HG03342 (cell line): ENCODE measurements around the gene MAP4K5.

ENCODE experiments used
- ATAC-seq: cut with Tn5 transposase; IDR thresholded peaks from one replicate; pipeline ENCODE4 v1.9.1; 2021; ENCODE audit warnings: mild to moderate bottlenecking, moderate library complexity; ENCODE audit not compliant: unreplicated experiment

The MAP4K5 gene

DNA sequence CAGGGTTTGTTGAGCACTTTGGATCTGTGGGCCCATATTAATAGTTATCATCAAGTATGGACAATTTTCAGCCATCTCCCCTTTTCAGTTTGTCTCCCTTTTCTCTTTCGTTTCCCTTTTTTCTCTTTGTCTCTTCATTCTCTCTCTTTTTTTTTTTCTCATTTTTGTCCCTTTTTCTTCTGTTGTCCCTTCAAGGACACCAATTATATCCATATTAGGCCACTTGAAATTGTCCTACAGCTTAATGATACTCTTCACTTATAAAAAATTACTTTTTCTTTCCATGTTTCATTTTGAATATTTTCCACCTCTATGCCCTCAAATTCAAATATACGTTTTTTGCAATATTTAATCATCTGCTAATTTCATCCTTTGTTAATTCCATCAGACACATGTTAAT, 53.3 kb downstream of the MAP4K5 start:
- ATAC-seq, result no peak

DNA sequence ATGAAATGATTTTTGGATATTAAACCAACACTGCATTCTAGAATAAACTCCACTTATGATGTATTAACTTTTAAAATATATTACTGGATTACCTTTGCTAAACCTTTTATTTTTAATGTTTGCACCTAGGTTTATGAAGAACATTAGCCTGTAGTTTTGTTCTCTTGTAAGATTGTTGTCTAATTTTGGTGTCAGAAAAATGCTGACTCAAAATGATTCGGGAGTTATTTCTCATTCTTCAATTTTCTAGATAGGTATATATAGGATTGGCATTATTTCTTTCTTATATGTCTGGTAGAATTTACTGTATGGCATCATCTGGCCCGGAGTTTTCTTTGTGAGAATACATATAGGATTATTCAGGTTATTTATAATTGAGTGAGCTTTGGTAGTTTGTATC, 54.6 kb downstream of the MAP4K5 start:
- ATAC-seq, result no peak

DNA sequence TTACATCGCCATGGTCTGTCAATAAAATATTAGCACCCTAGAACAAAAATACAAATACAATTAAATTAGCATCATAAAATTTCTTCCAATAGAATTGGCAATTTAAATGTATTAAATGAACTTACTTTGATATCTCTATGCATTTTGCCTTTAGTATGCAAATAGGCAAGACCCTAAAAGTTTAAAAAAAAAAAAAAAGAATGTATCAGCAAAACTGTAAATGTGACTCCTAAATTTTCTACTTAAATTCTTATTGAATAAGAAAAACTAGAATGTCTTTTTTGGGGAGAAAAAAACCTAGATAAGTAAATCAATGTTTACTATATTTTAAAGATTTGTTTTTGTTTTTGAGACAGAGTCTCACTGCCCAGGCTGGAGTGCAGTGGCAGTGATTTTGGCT, 56.2 kb downstream of the MAP4K5 start:
- ATAC-seq, result no peak

DNA sequence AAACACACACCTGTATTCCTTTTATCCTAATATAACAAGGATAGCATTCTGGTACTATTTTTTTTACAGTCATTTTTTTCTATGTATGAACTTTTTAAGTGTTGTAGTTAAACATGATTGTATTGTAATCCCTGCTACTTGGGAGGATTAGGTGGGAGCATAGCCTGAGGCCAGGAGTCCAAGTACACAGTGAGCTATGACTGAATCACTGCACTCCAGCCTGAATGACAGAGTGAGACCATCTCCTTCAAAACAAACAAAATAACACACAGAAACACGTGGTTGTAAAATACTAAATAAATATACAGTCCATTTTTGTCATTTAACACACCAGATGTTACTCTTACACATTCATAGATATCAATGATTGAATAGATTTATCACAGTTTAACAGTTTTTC, 56.9 kb downstream of the MAP4K5 start:
- ATAC-seq, result no peak

DNA sequence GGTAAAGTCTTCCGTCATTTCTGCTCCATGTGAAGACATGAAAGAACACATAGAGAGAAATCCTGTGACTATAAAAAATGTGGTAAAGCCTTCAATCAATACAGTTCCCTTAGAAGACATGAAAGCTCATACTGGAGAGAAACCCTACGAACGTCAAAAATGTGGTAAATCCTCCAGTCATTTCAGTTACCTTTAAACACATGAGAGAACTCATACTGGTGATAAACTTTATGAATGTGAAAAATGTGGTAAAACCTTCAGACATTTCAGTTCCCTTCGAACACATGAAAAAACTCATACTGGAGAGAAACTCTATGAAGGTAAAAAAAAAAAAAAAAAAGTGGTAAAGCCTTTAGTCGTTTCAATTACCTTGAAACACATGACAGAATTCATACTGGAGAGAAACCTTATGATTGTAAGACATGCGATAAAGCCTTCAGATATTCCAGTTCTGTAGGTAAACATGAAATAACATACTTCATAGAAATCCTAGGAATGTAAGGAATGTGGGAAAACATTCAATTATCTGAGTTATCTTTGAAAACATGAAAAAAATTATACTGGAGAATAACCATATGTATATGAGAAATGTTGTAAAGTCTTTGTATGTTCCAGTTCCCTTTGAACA, 60.4 kb downstream of the MAP4K5 start:
- ATAC-seq, result no peak

DNA sequence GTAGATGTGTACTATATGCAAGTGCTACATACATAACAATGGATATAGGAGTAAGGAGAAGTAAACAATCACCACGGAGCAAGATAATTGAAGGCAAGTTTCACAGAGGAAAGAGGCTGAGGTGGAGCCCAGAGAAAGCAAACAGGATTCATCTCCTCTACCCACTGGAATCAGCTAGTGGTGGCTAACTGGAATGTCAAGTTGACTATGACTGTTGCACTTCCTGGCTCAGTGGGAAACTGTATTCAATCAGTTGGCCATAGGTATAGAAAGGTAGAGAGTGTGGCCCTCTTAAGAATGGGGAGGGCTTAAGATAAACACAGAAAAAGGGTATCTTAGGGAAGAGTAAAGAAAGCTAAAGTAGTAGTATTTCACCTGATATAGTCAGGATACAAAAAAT, 62.4 kb downstream of the MAP4K5 start:
- ATAC-seq, result no peak

DNA sequence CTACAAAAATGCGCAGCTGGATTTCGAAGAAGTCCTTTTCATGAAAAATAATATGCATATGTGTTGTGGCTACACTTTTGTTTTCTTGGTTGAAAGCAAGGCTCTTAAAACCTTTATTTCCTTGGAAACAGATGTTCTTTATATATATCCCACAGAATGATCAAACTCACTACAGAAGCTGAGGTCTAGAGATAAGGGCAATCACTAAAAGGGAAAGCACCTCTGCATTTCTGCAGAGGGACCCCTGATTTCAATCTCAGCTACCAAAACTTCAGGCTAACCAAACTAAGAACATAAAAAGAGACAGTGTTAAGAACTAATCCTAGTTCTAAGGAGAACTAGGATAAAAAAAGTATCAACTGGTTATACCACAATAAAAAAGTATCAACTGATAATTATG, 70.3 kb downstream of the MAP4K5 start:
- ATAC-seq, result no peak

DNA sequence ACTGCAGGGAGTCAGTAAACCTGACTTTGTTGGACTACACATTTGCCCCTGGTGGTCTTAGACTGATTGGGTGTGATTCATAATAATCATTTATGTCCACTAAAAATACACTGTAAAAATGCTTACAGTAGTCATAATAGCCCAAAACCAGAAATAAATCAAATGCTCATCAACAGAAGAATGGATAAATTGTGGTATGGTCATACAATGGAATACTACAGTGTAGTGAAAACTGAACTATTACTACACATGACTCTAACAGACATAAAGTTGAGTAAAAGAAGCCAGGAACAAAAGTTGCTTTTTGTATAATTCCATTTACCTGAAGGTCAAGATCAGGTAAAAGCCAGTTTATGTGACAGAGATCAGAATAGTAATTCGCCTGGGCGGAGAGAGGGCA, 78.5 kb downstream of the MAP4K5 start:
- no peak for ATAC-seq

DNA sequence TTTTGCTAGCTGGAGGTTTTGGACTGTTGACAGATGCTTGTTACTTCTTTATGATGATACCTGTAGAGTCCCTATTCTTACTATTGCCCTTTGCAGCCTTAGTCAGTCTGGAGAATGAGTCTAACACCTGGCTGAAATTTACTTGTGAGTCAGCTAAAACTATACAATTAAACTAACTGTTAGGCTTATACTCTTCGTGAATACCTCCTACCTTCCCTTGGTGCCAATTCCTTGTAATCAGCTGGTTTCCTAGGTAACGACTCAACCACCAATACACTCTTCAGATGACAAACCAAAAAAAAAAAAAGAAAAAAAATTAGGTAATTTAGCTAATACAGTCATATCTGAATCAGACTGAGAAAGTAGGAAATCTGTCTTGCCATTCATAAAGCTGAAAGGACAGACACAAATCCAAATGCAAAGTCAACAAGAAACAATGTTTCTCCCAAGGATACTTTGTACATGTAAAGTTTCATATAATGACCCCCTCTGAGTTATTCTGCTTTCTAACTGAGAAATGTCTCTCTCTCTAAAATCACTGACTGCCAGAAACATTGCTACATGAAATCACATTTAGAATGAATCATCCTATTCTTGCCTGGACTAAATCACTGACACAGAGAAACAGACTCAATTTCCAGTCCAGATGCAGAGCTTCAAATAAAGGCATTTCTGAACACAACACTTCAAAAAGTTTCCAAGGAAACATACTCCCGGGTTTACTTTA, 79.2 kb downstream of the MAP4K5 start:
- no peak for ATAC-seq

DNA sequence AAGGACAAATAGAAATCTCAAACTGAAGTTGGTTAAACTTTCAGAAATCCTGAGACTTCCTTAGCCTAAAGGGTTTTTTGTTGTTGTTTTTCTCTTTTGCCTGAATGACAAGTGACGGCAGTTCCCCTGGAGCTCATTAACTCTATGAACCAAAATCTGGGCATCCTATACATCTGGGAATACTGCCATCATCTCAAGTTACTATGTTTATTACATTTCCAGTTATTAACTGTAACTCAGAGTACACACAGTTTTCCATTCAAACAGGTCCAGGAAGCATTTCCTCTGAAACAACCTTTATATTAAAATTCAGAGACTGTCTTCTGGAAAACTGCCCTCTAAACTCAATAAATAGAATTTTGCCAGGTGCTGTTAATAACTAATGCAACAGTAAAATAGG, 80.1 kb downstream of the MAP4K5 start:
- ATAC-seq, result no peak

DNA sequence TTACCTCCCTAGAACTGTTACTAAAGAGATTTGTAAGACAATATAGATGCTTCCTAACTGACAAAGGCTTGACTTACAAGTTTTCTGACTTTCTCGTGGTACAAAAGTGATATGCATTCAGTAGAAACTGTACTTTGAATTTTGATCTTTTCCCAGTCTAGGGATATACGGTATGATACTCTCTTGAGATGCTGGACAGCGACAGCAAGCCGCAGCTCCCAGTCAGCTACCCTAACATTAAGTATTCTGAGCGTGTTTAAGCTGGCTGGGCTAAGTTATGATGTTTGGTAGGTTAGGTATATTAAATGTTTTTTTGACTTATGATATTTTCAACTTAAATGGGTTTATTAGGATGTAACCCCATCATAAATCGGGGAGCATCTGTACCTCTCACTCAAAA, 80.5 kb downstream of the MAP4K5 start:
- ATAC-seq, result no peak

DNA sequence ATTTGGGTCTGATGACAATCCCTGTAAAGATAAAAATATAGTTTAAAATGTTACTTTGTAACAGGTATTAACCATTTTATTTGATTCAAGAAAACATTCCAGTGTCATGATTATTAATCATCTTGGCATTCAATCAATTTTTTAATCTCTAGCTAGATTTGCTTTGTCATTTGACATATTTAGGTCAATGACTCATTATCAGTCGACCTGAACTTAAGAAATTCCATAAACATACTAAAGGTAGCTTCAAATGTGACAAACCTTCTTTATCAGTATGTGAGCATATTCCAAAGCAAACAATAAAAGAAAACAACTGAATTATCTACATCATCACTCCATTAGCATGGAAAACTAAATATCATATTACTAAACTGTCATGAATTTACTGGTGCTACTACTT, 84.9 kb downstream of the MAP4K5 start:
- no peak for ATAC-seq

DNA sequence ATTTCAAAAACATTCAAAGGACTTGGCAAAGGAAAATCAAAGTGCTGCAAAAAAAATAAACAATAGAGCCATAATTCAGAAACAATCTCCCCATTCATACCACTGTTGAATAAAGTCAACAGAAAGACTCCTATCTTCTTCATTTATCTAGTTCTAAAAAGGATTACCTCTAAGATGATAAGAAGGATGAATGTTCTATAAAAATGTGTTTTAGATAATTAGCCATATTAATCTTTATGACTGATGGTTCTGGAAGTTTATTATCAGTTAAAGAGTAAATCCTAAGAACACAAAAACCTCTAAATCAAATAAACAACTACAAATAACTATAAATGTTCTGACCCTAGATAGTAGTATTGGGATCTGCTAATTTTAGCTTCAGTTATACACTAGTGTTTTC, 97.8 kb downstream of the MAP4K5 start:
- ATAC-seq, result no peak

DNA sequence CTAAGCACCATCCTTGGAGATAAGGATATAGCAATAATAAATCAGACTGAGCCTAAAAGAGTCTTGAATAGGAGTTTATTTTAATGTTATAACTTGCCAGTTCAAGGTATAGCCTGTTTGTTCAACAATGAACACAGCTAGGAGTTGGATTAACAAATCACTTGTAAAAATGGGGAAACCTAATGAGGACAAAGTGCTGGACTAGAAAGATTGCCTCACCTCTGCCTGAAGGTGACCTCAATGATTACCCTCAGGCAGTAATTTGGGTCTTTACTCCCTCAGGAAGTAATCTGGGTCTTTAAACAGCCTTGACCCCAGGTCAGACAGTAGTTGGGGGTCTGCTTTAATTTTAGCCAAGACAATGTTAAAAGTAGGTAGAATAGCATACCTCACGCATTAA, 100.2 kb downstream of the MAP4K5 start:
- no peak for ATAC-seq

DNA sequence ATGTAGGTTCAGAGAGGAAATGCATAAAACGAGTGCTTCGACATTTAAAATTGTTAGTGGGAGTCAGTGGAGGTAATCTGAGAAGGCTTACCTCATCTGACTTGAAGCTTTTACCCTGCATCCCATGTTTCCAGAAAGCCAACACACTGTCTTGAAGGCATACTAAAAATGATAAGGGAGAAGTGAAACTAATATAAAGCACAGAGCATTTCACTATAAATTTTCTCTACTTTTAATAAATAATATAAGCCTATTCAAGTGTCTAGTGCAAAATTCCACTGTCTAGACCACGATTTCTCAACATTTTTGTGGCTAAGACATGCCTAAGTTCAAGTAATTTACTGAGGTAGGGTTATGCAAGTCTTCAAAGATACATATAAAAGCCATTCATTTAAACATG, 106.6 kb downstream of the MAP4K5 start:
- ATAC-seq, result no peak

DNA sequence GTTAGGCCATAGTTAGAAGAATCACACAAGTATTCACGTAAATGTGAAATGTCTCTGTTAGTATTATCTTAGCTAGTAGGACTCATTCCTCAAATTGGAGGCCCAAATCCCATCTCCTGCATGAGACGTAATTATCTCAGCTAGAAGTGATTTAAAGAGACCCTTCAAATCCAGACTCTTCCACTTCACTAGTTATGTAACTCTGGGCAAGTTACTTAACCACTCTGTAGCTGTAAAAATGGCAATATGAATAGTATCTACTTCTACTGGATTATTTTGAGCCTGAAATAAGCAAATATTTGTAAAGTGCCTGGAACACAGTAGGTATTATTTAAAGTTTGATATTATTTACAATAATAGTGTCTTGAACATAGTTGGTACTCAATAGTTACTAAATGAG, 107.3 kb downstream of the MAP4K5 start:
- ATAC-seq, result no peak

DNA sequence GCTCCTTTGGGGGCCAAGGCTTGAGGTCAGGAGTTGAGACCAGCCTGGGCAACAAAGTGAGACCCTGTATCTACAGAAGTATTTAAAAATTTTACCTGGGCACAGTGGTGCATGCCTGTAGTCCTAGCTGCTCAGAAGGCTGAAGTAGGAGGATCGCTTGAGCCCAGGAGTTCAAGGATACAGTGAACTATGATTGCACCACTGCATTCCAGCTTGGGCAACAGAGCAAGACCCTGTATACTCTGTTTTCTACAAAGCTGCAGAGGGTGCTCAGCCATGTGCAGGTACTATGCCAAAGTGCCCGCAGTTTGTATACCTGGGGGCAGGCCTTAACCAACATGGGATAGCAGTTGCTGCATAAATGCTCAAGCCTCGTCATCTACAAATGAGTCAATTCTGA, 108.8 kb downstream of the MAP4K5 start:
- ATAC-seq, result no peak

DNA sequence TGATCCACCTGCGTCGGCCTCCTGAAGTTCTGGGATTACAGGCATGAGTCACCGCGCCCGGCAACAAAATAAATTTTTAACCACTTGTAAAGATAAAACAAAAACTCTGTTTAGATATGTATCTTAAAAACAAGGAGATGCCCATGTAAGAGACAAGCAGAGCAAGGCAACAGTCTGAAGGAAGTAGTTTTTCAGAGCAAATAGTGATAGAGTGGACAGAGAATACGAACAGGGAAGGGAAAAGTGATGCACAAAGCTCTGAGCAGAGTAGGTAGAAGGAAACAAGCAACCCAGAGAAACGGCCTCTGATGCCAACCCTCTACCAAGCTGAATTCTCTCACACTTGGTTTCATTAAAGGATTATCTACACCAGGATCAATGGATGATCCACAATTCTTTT, 110.9 kb downstream of the MAP4K5 start:
- ATAC-seq, result no peak

DNA sequence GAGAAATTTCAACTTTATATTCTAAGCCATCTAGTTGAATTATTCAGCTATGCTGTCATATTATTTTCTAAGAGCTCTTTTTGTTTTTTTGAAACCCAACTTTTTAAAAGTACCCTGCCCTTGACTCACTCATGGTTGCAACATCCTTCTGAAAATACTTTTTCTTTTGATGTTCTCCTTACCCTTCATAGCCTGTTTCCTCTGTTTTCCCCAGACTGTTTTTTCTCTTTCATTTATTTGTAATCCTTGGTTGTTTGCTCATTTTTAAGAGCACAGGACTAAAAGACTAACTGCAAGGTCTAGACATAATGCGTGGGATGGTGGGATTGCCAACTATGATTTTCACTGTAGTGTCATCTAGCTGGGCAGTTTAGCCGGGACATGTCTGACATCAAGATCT, 114.5 kb downstream of the MAP4K5 start:
- no peak for ATAC-seq

DNA sequence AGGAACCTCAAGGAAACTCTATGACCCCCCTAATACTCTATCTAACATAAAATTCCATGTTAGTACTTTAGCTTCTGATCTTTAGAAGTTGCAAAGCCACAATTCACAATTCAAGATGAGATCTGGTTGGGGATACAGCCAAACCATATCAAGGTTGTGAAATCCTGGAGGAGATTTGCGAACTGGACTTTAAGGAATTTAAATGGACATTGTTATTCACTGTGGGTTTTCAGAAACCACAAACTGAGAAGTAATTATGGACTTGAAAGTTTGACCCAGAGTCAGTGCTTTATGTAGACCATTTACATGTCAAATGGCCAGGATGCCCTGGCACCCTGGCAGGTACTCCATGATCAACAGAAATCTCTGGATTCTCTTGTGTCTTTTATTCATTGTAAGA, 121.4 kb downstream of the MAP4K5 start:
- no peak for ATAC-seq

DNA sequence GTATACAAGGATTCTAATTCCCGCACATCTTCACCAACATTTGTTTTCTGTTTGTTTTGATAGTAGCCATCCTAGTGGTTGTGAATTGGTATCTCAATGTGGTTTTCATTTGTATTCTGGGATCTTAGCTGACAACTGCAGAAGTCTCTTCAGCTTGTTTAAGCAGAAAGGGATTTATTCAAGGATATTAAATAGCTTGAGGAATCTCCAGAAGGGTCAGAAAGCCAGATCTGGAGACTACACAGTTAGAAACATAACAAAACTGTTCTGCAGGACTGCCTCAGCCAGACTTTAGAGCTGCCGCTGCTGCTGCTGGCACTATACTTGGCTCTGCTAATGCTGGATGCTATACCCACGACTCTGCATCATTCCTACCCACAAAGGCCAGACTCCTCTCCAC, 122.3 kb downstream of the MAP4K5 start:
- no peak for ATAC-seq

DNA sequence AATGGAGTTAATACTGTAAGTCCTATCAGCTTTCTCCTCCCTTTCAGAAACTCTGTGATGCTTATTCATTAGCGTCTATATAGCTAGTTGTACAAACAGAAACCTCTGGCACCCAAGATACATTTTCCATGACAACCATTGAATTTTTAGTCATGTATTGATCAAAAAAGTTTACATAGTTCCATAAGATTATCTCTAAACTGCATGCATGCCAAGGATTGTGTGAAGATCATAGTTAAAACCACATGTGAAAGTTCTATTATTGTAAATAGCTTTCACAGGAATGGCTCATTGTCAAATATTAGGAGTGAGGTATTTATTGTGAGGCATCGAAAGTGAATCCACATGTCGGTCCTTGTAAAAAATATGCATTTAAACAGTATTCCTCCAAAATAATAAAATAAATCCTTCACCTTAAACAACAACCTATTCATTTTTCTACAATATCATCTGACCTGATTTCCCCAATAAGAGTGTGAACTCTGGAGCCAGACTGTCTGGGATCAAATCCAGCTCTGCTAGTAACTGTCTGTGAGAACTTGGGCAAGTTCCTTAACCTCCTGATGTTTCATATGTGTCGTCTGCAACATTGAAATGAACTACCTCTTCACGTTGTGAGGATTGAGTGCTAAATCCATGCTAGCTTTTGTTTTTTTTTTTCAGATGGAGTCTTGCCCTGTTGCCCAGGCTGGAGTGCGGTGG, 125.1 kb downstream of the MAP4K5 start:
- ATAC-seq, result no peak
